D341Med (cell line): ENCODE results near the gene URB2.
"Not testable (repeated sequence)": the region's sequence is repeated elsewhere in the genome, so short reads cannot be mapped to it uniquely, and the experiment has no call there.

Source experiments
- DNase-seq: peaks from one replicate; pipeline ENCODE4 v3.0.0; 2012; ENCODE audit warnings: low spot score

URB2 gene

DNA sequence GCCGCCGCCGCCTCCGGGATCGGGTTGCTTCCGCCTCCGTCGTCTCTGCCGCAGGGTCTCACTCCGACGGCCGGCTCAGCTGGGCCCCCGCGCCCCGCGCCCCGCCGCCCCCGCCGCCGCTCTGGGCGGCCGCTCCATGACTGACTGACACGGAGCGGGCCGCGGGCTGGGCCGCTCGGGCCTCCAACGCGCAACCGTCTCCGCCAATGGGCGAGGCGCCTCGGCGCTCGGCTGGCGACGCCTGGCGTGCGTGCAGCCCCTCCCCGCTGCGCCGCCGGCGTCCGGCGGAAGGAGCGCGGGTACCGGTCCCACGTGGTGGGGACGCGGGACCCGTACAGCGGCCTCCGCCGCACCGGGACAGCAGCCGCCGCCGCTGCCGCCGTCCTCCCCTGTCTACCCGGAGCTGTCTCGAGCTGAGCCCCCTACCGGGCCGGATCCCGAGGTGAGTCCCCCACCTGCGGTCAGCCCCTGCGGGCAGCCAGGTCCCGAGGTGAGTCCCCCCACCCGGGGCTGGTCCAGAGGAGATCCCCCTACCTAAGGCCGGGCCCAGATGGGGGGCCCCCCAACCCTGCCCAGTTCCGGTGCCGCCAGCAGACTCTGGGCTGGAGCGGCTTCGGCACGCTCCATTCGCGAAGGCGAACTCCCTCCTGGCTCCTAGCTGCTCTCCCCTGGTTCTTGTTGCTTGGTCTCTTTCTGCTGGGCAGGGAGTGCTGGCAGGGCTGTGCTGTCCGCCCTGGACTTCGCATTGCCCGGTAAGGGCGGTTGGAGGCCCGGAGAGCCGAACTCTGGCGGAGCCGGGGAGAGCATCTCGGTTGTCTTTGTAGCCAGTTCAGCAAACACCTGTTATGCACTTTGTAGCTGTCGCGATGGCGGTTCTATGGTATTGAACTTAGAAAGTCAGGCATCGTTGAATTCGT, at the start of gene URB2, which contains the start of gene TAF5L:
Gene URB2 (plus strand): TSS at position 333 of the 917 bp plus-strand sequence. CDS start 1,387 bp downstream, outside the sequence.
Gene TAF5L (minus strand): TSS at position 208 of the 917 bp plus-strand sequence. CDS start 11,640 bp downstream, outside the sequence.
- DNase-seq: peak; percentile 99

DNA sequence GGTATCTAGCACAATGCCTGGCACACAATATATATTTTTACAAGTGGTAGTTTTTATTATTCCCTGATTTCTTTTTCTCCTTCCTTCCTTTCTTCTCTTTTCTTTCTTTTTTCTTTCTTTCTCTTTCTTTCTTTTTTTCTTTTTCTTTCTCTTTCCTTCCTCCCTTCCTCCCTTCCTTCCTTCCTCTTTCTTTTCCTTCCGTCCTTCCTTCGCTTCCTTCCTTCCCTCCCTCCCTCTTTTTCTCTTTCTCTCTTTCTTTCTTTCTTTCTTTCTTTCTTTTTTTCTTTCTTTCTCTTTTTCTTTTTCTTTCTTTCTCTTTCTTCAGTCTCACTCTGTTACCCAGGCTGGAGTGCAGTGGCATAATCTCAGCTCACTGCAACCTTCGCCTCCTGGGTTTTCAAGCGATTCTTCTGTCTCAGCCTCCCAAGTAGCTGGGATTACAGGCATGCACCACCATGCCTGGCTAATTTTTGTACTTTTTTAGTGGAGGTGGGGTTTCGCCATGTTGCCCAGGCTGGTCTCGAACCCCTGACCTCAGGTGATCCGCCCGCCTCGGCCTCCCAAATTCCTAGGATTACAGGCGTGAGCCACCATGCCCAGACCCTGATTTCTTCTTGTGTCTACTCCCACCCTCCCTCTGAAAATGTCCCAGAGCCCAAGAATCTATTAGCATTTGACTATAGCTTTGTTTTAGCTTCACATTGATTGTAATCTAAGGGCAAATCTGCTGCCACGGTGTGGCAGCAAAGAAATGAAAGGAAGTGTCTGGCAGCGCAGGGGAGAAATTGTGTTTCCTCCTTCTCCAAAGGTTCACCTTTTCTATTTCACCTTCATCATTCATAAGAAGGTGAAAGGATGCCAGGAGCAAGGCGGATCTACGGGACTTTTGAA, 47.6 kb upstream of the URB2 start:
- DNase-seq: no peak

DNA sequence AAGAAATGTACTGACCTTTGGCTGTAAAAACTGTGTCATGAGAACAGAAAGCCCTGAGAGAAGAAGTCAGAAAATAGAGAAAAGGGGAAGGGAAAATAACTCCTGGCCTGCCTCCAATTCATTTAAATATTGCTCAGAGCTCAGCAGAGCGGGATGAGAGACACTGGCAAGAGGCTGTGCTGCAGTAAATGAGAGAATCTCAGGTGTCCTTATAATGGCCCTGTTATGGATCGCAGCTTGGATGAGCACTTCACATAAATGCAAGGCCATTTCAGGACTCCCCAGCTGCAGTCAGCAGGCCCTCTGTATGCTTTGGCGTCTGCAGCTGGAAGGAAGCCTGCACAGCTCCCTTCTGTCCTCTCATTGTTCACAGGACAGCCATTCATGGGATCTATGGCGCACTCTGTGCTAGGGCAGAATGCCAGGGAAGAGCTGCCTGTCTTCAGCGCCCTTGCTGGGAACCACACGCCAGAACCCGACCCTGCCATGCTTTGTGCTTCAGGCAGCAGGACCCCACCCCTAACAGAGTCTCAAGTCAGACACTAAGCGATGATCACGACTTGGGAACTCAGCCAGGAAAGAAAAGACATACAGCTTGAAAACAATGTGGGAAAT, 46.9 kb upstream of the URB2 start:
- peak; percentile 55 for DNase-seq

- DNase-seq: no peak
Observed at GRCh38 chr1:229581485-229581884, 44.6 kb upstream of the URB2 start.

- DNase-seq: no peak
Observed at GRCh38 chr1:229582011-229582694, 43.9 kb upstream of the URB2 start.

DNA sequence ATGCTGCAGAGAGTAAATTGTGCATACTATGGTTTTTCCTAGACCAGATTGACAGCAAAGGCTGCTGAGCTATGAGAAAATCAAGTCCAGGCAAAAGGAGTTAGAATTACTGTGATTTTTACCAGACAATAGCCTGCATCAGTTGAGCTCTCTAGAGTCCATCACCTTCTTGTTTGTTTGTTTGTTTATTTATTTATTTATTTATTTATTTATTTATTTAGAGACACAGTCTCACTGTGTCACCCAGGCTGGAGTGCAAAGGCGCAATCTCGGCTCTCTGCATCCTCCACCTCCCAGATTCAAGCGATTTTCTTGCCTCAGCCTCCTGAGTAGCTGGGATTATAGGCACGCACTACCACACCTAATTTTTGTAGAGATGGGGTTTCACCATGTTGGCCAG, 43.3 kb upstream of the URB2 start:
- no peak for DNase-seq

GRCh38 chr1:229585338-229585737, 40.7 kb upstream of the URB2 start:
- no peak for DNase-seq

DNA sequence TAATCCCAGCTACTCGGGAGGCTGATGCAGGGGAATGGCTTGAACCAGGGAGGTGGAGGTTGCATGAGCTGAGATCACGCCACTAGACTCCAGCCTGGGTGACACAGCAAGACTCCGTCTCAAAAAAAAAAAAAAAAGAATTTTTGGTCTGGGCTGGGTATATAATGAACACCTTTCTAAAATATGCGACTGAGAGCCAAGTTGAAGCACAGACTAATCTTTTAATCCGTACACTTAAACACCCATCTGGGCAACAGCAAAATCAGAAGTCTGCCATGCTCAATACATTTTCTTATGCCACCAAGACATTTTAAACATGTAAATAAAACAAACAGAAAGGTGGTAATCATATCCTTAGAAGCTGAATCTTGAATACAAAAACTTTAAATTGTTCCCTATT, 35.9 kb upstream of the URB2 start:
- peak; percentile 69 for DNase-seq

- no peak for DNase-seq
Observed at GRCh38 chr1:229593800-229594199, 32.2 kb upstream of the URB2 start.

DNA sequence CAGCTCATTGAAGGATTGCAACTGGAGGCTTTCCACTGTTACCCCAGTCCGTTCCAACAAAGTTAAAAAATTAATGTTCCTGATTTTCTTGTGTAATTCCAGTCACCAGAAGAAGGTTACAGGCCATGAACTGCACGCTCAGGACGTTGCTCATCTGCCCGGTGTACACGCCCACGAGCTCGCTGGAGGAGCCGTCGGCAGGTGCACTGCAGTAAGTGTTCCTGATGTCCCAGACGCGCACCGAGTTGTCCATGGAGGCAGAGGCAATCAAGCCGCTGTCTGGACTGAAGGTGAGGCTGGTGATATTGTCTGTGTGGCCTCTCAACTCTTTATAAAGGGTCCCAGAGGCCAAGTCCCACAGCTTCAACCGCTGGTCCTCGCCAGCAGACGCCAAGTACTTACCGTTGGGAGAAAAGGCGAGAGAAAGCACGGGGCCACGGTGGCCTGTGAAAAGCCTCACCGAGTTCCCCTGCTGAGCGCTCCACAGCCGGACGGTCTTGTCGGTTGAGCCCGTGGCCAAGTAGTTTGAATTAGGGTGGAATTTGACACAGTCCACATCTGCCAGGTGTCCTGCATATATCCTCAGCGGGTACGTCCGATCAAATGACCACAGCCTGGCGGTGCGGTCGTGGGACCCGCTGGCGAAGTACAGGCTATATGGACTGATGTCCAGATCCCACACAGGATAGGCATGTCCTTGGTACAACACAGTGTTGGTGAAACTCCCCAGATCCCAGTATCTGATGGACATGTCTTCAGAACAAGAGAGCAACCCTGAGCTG, 31.6 kb upstream of the URB2 start:
- no peak for DNase-seq

DNA sequence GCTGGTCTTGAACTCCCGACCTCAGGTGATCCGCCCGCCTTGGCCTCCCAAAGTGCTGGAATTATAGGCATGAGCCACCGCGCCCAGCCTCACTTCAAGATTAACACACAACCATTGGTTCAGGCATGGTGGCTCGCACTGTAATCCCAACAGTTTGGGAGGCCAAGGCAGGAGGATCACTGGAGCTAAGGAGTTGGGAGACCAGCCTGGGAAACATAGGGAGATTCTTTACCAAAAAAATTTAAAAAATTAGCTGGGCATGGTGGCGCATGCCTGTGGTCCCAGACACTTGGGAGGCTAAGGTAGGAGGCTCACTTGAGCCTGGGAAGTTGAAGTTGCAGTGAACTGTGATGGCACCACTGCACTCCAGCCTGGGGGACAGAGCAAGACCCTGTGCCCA, 30.2 kb upstream of the URB2 start:
- DNase-seq: not testable (repeated sequence)

DNA sequence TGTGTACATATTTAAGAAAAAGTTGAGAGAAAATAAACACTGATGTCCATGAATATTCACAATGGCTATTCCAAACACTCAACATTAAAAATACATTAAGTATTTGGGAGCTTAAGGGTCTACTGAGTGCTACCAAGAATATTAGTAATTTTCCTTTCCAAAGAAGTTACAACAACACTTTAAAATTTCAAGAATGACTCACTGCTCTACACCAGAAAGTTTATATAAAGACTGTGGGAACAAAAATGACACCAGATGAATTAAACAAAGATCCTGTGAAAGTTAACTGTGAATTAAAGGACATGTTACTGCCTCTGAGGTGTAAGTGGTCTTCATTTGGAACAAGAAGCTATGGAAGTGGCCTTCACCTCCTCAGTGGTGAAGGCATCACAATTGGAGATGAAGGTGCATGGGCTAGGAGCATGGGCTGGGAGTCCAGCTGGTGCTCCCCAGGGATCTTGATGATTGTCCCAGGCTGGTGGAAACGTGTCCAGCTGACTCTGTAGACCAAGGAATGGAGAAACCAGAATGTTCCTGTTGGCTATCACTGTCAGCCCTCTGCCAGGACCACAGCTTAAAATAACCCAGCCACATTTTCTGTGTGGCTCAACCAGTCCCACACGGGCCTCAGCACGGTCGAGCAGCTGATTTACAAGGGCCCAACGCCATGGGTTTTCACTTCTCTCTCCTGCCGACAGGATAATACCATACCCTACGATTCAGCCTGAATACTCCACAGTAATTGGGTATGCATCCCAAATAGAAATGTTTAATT, 28.9 kb upstream of the URB2 start:
- DNase-seq: no peak

- no peak for DNase-seq
Observed at GRCh38 chr1:229597877-229598276, 28.2 kb upstream of the URB2 start.

- DNase-seq: no peak
Observed at GRCh38 chr1:229599218-229599954, 26.7 kb upstream of the URB2 start.

- no peak for DNase-seq
Observed at GRCh38 chr1:229600229-229600628, 25.8 kb upstream of the URB2 start.

DNA sequence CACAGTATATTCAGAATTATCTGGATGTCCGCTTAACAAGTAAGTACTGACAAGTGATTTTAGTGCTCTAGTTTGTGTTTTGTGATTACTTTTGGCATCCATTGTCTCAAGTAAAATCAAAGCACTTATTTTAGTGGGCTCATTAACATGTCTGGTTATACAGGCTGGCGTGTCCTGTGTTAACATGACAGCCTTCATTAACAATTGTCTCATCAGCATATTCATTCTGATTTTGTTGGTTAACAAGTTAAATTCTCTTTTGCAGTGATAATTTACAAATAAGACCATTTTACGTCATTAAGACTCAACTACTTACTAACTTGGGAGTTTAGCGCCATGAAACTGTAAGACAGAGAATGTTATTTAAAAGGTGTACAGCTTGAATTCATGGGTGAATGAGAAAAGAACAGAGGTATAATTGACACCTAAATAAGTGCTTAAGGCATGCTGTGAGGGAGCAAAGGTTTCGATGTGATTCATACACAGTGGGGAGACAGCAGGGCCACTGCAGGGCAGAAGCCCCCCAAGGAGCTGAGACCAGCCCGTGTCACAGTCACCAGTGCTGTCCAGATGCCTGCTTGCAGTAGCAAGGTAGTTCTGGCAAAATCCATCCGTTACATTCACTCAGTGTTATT, 22.6 kb upstream of the URB2 start:
- DNase-seq: no peak

DNA sequence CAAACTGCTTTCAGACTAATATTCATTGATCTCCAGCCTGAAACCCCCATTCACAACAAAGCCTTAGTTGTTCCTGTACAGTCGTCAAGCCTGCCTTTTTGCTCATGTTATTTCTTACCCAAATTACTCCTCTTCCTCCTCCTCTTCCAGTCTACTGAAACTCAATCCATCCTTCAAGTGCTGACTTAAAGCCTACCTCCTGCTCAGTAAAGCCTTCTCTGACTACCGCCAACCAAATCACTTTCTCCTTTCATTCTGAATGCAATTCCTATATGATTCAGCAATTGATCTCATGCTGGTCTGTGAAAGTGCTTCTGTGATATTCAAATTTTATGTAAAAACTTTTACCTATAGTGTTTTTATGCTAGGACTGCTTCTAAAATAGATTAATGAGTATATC, 18.7 kb upstream of the URB2 start:
- no peak for DNase-seq

- no peak for DNase-seq
Observed at GRCh38 chr1:229608590-229608989, 17.5 kb upstream of the URB2 start.

- no peak for DNase-seq
Observed at GRCh38 chr1:229613938-229614337, 12.1 kb upstream of the URB2 start.
